Naive thymus-derived CD4-positive, alpha-beta T cell (primary cell): ENCODE results near the gene SPOCD1. TPM values are rescaled to one million over a fixed set of nuclear protein-coding genes. Genes with fewer than 3 reads are reported as not detected.
A peak's percentile ranks its signal among the peaks of the same experiment; 100 is the strongest.

ENCODE experiments used
- ATAC-seq: fragments of 150-1000 bp; cut with Tn5 transposase; 2 replicates; pipeline ENCODE4 v1.10.0; 2021; ENCODE audit warnings: mild to moderate bottlenecking, moderate library complexity
- CTCF ChIA-PET: fragments of 350-600 bp; sonication (Branson Sonifier 250); formaldehyde crosslinking; loops from one replicate; lab custom pipeline; 2021; ENCODE audit warnings: antibody characterized with exemption; lab: Charles Lee
- POLR2A ChIA-PET: fragments of 350-600 bp; sonication (Branson Sonifier 250); formaldehyde crosslinking; loops from one replicate; lab custom pipeline; 2021; ENCODE audit warnings: antibody characterized with exemption, inconsistent platforms; lab: Charles Lee
- DNase-seq, 9 donors: peaks; one replicate each; pipeline versions ENCODE4 v3.0.0 to v3.0.0-alpha.2; 2020 to 2022; ENCODE audit warnings: mixed read lengths in 1 of 9
- H3K27ac ChIP-seq: one replicate; pipeline ENCODE4 v1.7.0; 2013; ENCODE audit warnings: mild to moderate bottlenecking, low read depth, low read length, moderate library complexity
- H3K27me3 ChIP-seq, 2 donors: one replicate each; pipeline ENCODE4 v1.7.0; 2013; ENCODE audit warnings: low read length in 2 of 2, mild to moderate bottlenecking in 2 of 2, moderate library complexity in 2 of 2; ENCODE audit not compliant: control insufficient read depth in 2 of 2, insufficient read depth in 2 of 2
- H3K36me3 ChIP-seq, 3 experiments: 1 replicate in 2 of 3; 2 replicates in 1 of 3; pipeline ENCODE4 v1.7.0; 2013; ENCODE audit warnings: low read length in 3 of 3, mild to moderate bottlenecking in 3 of 3, moderate library complexity in 1 of 3; ENCODE audit not compliant: insufficient read depth in 3 of 3, control insufficient read depth in 2 of 3
- H3K4me1 ChIP-seq, 2 donors: one replicate each; pipeline ENCODE4 v1.7.0; 2013; ENCODE audit warnings: low read length in 2 of 2, mild to moderate bottlenecking in 2 of 2, moderate library complexity in 1 of 2; ENCODE audit not compliant: control insufficient read depth in 2 of 2, insufficient read depth in 2 of 2
- H3K4me3 ChIP-seq: 2 replicates; pipeline ENCODE4 v1.7.0; 2013; ENCODE audit warnings: mild to moderate bottlenecking, low read length
- H3K9me3 ChIP-seq, 3 experiments: 1 replicate in 2 of 3; 2 replicates in 1 of 3; pipeline ENCODE4 v1.7.0; 2013; ENCODE audit warnings: low read length in 3 of 3; ENCODE audit not compliant: control insufficient read depth in 2 of 3
- H3K27ac Mint-ChIP-seq, 9 donors: one replicate each; pipeline ENCODE4 v1.8.0; 2020 to 2022; ENCODE audit warnings: mixed read lengths in 9 of 9, mild to moderate bottlenecking in 8 of 9, moderate library complexity in 5 of 9, inconsistent platforms in 2 of 9
- H3K27me3 Mint-ChIP-seq, 5 donors: one replicate each; pipeline ENCODE4 v1.8.0; 2021 to 2022; ENCODE audit warnings: mixed read lengths in 5 of 5, mild to moderate bottlenecking in 1 of 5
- H3K36me3 Mint-ChIP-seq, 5 donors: one replicate each; pipeline ENCODE4 v1.8.0; 2020 to 2022; ENCODE audit warnings: mixed read lengths in 5 of 5, mild to moderate bottlenecking in 3 of 5, inconsistent platforms in 1 of 5
- H3K4me1 Mint-ChIP-seq, 7 donors: one replicate each; pipeline ENCODE4 v1.8.0; 2020 to 2022; ENCODE audit warnings: mixed read lengths in 7 of 7, mild to moderate bottlenecking in 3 of 7, inconsistent platforms in 1 of 7
- H3K4me3 Mint-ChIP-seq, 10 donors: one replicate each; pipeline ENCODE4 v1.8.0; 2020 to 2022; ENCODE audit warnings: mild to moderate bottlenecking in 10 of 10, mixed read lengths in 10 of 10, moderate library complexity in 6 of 10, inconsistent platforms in 2 of 10
- H3K9me3 Mint-ChIP-seq, 11 donors: one replicate each; pipeline ENCODE4 v1.8.0; 2020 to 2022; ENCODE audit warnings: mixed read lengths in 11 of 11, mild to moderate bottlenecking in 4 of 11, inconsistent platforms in 1 of 11, moderate library complexity in 1 of 11
- intact Hi-C, 2 donors: fragments of 100-400 bp; cut with micrococcal nuclease; formaldehyde crosslinking; loops; one replicate each; pipeline ENCODE4 v1.15.1; 2023
- polyA plus RNA-seq, 2 donors: library from polyadenylated mRNA; unstranded; fragments of 300-500 nt; fragmentation: Illumina TruSeq; gene quantifications; one replicate each; pipeline ENCODE4 v1.2.3, GENCODE V29; 2021
- total RNA-seq, 6 experiments: library from RNA in 5 of 6; stranded (reverse) in 5 of 6; gene quantifications; 1 replicate in 5 of 6; 2 replicates in 1 of 6; pipeline ENCODE4 v1.2.3 and lab custom pipeline; 2021 to 2026

The SPOCD1 gene
- total and polyA plus RNA-seq, 7 experiments from 2014 or later: 0.21 to 0.38 TPM; not detected in 5

GRCh38 chr1:31831397-31832378 is 15.9 kb upstream of the SPOCD1 start:
- Mint-ChIP-seq H3K27me3 (no peaks in the 10 kb centered on the region), H3K4me1 (peaks cover 17 to 55% (median 39%) of the 10 kb centered on the region in 7 donors), H3K27ac (peak overlapping the region in 2 of 9 donors; percentile 5 to 21), H3K4me3 (no peak overlapping the region), H3K36me3 (no peaks in the 10 kb centered on the region), H3K9me3 (peaks cover 0 to under 1% (median 0%) of the 10 kb centered on the region in 11 donors)
- H3K27ac ChIP-seq: no peak overlapping the region
- DNase-seq (no peak), ATAC-seq (no peak)
- ChIA-PET POLR2A (interaction anchor here (1.0 kb wide), 1 partner anchor 22 kb away, joined by 3 read pairs; no protein-coding TSS in a partner anchor), CTCF (interaction anchor here (1.5 kb wide), 1 partner anchor 16 kb away, joined by 4 read pairs; the partner anchor contains the start of gene SPOCD1)
- intact Hi-C loops: no loop called here
- no peak overlapping the region for H3K4me3 ChIP-seq
- peaks cover 15 to 25% of the 10 kb centered on the region in 2 donors for H3K4me1 ChIP-seq
- no peaks in the 10 kb centered on the region for H3K36me3 ChIP-seq
- no peaks in the 10 kb centered on the region for H3K27me3 ChIP-seq
- H3K9me3 ChIP-seq: no peaks in the 10 kb centered on the region

- Mint-ChIP-seq H3K4me1 (peaks cover 24 to 57% (median 44%) of the 10 kb centered on the region in 7 donors), H3K27ac (peak overlapping the region in 1 of 9 donors; percentile 41), H3K27me3 (no peaks in the 10 kb centered on the region), H3K9me3 (peaks cover 0 to 2% (median 0%) of the 10 kb centered on the region in 11 donors), H3K4me3 (no peak overlapping the region), H3K36me3 (no peaks in the 10 kb centered on the region)
- no peak overlapping the region for H3K27ac ChIP-seq
- peaks cover 26 to 35% of the 10 kb centered on the region in 2 donors for H3K4me1 ChIP-seq
- no peaks in the 10 kb centered on the region for H3K36me3 ChIP-seq
- intact Hi-C loops: no loop called here
- ChIA-PET CTCF (interaction anchor here (0.6 kb wide), 1 partner anchor 135 kb away, joined by 3 read pairs; no protein-coding TSS in a partner anchor), POLR2A (interaction anchor here (0.8 kb wide), 1 partner anchor 112 kb away, joined by 3 read pairs; no protein-coding TSS in a partner anchor)
- DNase-seq: no peak
- H3K27me3 ChIP-seq: no peaks in the 10 kb centered on the region
- no peak for ATAC-seq
- H3K4me3 ChIP-seq: no peak overlapping the region
- H3K9me3 ChIP-seq: no peaks in the 10 kb centered on the region
Observed at GRCh38 chr1:31830511-31830910, 14.7 kb upstream of the SPOCD1 start.

- Histone ChIP-seq H3K27me3 (no peaks in the 10 kb centered on the region), H3K4me1 (peaks cover 26 to 35% of the 10 kb centered on the region in 2 donors), H3K27ac (no peak overlapping the region), H3K9me3 (no peaks in the 10 kb centered on the region), H3K36me3 (no peaks in the 10 kb centered on the region), H3K4me3 (no peak overlapping the region)
- peaks cover 24 to 57% (median 44%) of the 10 kb centered on the region in 7 donors for H3K4me1 Mint-ChIP-seq
- no peaks in the 10 kb centered on the region for H3K27me3 Mint-ChIP-seq
- ChIA-PET CTCF (interaction anchor here (0.6 kb wide), 1 partner anchor 136 kb away, joined by 3 read pairs; no protein-coding TSS in a partner anchor), POLR2A (interaction anchor here (0.8 to 1.0 kb wide), 2 partner anchors 62 to 112 kb away, joined by 3 read pairs; no protein-coding TSS in a partner anchor)
- no peaks in the 10 kb centered on the region for H3K36me3 Mint-ChIP-seq
- H3K4me3 Mint-ChIP-seq: no peak overlapping the region
- no peak for ATAC-seq
- intact Hi-C loops: no loop called here
- peaks cover 0 to 2% (median 0%) of the 10 kb centered on the region in 11 donors for H3K9me3 Mint-ChIP-seq
- DNase-seq: no peak
- peak overlapping the region in 1 of 9 donors; percentile 41 for H3K27ac Mint-ChIP-seq
Observed at GRCh38 chr1:31830065-31830464, 14.2 kb upstream of the SPOCD1 start.

- H3K9me3 ChIP-seq: no peaks in the 10 kb centered on the region
- H3K36me3 ChIP-seq: no peaks in the 10 kb centered on the region
- Mint-ChIP-seq H3K9me3 (peaks cover 0 to 2% (median 0%) of the 10 kb centered on the region in 11 donors), H3K36me3 (no peaks in the 10 kb centered on the region), H3K27me3 (no peaks in the 10 kb centered on the region), H3K27ac (peak overlapping the region in 2 of 9 donors; percentile 67 to 84), H3K4me1 (peaks cover 24 to 52% (median 35%) of the 10 kb centered on the region in 7 donors), H3K4me3 (peak overlapping the region in 1 of 10 donors; percentile 45)
- H3K27me3 ChIP-seq: no peaks in the 10 kb centered on the region
- ChIA-PET CTCF (no interaction called here), POLR2A (interaction anchor here (1.0 kb wide), 1 partner anchor 63 kb away, joined by 3 read pairs; no protein-coding TSS in a partner anchor)
- no peak overlapping the region for H3K27ac ChIP-seq
- intact Hi-C loops: no loop called here
- no peak for ATAC-seq
- H3K4me3 ChIP-seq: no peak overlapping the region
- peaks cover 26 to 35% of the 10 kb centered on the region in 2 donors for H3K4me1 ChIP-seq
- no peak for DNase-seq
Observed at GRCh38 chr1:31828926-31829690, 13.3 kb upstream of the SPOCD1 start.

GRCh38 chr1:31828341-31828740 is 12.5 kb upstream of the SPOCD1 start:
- intact Hi-C loops: no loop called here
- Histone ChIP-seq H3K9me3 (no peaks in the 10 kb centered on the region), H3K4me3 (no peak overlapping the region), H3K27me3 (no peaks in the 10 kb centered on the region), H3K4me1 (peaks cover 26 to 35% of the 10 kb centered on the region in 2 donors), H3K27ac (no peak overlapping the region), H3K36me3 (no peaks in the 10 kb centered on the region)
- ChIA-PET CTCF (no interaction called here), POLR2A (interaction anchor here (0.7 to 1.7 kb wide), 4 partner anchors 17 to 168 kb away, joined by 3 to 7 read pairs (median 6); no protein-coding TSS in a partner anchor)
- H3K9me3 Mint-ChIP-seq: peaks cover 0 to 2% (median 0%) of the 10 kb centered on the region in 11 donors
- no peaks in the 10 kb centered on the region for H3K27me3 Mint-ChIP-seq
- DNase-seq: no peak
- H3K27ac Mint-ChIP-seq: peak overlapping the region; percentile 5 to 90 (median 75)
- H3K4me1 Mint-ChIP-seq: peaks cover 24 to 49% (median 35%) of the 10 kb centered on the region in 7 donors
- no peaks in the 10 kb centered on the region for H3K36me3 Mint-ChIP-seq
- no peak for ATAC-seq
- peak overlapping the region; percentile 10 to 75 (median 38) for H3K4me3 Mint-ChIP-seq

GRCh38 chr1:31823780-31824179 is 8.0 kb upstream of the SPOCD1 start:
- Mint-ChIP-seq H3K27me3 (no peaks in the 10 kb centered on the region), H3K9me3 (peaks cover 0 to 2% (median 0%) of the 10 kb centered on the region in 11 donors), H3K4me3 (no peak overlapping the region), H3K4me1 (peaks cover 20 to 33% (median 26%) of the 10 kb centered on the region in 7 donors), H3K27ac (peak overlapping the region in 1 of 9 donors; percentile 21), H3K36me3 (no peaks in the 10 kb centered on the region)
- no peaks in the 10 kb centered on the region for H3K36me3 ChIP-seq
- ChIA-PET POLR2A (interaction anchor here (0.8 to 1.5 kb wide), 3 partner anchors 8 to 102 kb away, joined by 3 read pairs; partner anchors contain the start of gene SPOCD1), CTCF (interaction anchor here (0.6 kb wide), 2 partner anchors 62 to 126 kb away, joined by 3 read pairs; no protein-coding TSS in a partner anchor)
- peaks cover 26 to 29% of the 10 kb centered on the region in 2 donors for H3K4me1 ChIP-seq
- no peak overlapping the region for H3K4me3 ChIP-seq
- H3K9me3 ChIP-seq: no peaks in the 10 kb centered on the region
- no peaks in the 10 kb centered on the region for H3K27me3 ChIP-seq
- DNase-seq (peak in 1 of 9 donors; percentile 11), ATAC-seq (no peak)
- intact Hi-C loops: no loop called here
- H3K27ac ChIP-seq: no peak overlapping the region
